Hematopoietic multipotent progenitor cell treated with erythropoietin and hydrocortisone succinate and interleukin-3 and kit ligand, for 8 days (in vitro differentiated cells): ENCODE measurements around the gene RPTOR.
A peak's percentile ranks its signal among the peaks of the same experiment; 100 is the strongest.
"Not testable (repeated sequence)": the region's sequence is repeated elsewhere in the genome, so short reads cannot be mapped to it uniquely, and the experiment has no call there.

Experiments used
- DNase-seq: peaks from one replicate; pipeline ENCODE4 v3.0.0-alpha.2; 2015

RPTOR gene

DNA sequence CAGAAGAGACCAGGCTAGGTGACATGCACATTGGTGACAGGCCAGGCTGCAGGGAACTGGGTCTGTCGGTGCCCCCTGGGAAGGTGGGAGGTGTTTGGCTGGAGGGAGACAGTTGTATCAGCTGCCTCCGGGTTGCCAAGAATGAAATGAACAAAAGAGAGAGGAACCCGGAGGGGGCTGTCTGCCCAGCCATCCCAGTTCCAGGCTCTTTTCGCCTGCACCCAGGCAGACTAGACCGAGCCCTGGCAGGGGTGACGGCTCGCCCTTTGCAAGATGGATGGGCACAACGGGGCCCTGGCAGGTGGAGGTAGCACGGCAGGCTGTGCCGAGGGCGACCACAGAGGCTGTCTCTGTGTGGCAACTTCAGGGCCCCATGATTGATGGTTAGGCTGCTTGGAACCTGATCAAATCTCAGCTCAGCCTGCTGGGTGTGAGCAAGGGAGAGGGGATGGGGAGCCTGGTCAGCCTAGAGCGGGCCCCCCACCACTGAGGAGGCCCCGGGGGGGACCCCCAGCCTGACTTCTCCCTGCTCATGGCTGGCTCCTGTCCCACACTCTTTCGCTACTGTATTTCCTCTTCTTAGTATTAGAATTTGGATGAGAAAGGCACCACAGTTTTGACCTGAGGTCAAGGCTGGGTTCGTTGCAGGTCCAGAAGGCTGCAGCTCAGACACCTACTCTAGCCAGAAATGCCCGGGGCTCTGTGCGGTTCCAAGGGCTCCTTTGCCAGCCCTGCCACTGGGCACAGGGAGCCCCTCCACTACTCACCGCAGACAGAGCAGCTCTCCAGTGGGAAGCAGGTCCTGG, 328.1 kb downstream of the RPTOR start:
- no peak for DNase-seq

DNA sequence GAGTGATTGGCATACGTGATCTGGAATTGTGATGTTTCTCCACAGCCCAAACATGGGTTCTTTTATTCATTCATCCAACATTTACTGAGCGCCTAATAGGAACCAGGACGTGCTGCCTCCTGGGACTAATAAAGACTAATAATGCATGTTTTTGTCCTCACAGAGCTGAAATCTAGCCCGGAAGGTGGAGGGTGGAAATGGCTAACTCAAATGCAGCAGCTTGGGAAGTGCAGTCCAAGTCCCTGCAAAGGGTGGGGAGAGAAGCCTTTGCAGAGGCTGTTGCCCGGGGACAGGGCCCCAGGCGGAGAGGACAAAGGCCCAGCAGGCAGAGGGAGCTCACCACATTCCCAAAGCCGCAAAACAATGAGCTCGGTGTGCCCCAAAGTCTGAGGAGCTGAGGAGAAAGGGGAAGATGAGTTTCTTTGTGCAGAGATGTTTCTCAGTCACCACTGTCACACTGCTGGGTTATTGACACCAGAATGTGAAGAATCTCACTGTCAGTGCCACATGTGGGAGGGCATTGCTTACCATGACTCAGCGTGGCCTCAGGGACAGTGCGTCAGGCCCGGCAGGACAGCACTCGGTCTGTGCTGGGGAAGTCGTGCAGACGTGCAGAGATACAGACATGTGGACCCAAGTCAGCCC, 328.8 kb downstream of the RPTOR start:
- peak; percentile 7 for DNase-seq

DNA sequence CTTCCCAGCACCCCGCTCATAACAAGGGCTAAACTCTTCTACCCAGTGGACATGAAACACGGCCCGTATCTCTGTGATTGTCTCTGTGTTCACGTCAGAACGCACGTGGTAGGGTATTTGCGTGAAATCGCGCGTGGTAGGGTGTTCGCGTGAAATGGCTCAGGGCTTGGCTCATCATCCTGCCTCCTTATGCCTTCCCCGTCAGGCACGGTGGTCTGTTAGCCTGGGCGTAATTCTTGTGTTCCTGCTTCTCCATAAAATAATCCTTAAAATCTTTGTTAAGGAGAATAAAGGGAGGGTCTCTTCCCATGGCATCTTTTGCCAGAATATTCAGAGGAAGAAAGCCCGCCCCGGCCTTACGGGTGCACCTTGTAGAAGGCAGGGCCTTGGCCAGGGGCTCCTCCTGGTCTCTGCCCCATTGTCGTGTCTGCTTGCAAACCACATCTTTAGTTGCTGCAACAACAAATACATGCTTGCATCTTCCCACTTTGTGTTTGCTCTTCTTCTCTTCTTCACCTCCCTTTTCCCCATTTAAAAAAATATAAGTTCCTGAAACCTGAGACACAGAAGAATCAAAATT, 330.3 kb downstream of the RPTOR start:
- no peak for DNase-seq

DNA sequence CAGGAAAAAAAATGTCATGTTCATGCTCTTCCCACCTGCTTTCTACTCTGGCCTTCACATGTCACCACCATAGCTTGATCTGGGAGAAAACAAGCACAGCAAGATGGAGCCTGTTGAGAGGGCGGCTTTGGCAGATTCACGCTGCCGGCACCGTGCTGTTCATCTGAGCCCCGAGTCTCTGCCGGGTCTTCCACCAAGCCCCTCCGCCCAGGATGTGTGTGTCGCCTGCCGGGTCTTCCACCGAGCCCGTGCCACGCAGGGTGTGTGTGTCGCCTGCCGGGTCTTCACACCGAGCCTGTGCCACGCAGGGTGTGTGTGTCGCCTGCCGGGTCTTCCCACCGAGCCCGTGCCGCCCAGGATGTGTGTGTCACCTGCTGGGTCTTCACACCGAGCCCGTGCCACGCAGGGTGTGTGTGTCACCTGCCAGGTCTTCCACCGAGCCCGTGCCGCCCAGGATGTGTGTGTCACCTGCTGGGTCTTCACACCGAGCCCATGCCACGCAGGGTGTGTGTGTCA, 330.9 kb downstream of the RPTOR start:
- DNase-seq: not testable (repeated sequence)

DNA sequence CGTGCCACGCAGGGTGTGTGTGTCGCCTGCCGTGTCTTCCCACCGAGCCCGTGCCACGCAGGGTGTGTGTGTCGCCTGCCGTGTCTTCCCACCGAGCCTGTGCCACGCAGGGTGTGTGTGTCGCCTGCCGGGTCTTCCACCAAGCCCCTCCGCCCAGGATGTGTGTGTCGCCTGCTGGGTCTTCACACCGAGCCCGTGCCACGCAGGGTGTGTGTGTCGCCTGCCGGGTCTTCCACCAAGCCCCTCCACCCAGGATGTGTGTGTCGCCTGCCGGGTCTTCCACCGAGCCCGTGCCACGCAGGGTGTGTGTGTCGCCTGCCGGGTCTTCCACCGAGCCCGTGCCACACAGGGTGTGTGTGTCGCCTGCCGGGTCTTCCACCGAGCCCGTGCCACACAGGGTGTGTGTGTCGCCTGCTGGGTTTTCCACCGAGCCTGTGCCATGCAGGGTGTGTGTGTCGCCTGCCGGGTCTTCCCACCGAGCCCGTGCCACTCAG, 331.9 kb downstream of the RPTOR start:
- DNase-seq: not testable (repeated sequence)

DNA sequence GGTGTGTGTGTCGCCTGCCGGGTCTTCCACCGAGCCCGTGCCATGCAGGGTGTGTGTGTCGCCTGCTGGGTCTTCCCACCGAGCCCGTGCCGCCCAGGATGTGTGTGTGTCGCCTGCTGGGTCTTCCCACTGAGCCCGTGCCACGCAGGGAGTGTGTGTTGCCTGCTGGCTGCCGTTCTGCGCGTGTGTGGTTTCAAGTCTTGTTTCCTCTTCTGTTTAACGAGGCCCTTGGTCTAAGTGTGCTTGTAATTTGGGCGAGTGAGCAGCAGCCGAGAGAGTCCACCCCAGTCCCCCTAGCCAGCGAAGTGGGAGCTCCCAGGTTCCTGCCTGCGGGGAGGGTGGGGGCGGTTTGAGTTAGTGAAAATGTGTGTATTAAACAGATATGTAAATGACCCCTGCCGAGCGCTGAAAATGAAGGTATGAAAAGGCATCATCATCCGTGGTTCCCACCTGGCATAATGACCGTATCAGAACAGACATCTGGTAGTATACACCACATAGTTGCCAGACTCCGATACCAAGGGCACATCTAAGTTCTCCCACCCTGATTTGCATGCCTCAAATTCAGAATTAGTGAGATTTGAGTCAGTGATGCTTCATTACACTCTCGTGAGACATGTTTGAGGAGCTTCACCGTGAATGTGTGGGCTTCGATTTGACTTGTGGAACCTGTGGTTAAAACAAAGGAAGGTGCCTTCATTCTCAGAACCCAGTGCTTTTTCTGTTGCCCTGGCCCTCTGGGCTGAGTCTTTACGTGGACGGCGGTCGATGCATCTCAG, 332.5 kb downstream of the RPTOR start:
- DNase-seq: no peak

DNA sequence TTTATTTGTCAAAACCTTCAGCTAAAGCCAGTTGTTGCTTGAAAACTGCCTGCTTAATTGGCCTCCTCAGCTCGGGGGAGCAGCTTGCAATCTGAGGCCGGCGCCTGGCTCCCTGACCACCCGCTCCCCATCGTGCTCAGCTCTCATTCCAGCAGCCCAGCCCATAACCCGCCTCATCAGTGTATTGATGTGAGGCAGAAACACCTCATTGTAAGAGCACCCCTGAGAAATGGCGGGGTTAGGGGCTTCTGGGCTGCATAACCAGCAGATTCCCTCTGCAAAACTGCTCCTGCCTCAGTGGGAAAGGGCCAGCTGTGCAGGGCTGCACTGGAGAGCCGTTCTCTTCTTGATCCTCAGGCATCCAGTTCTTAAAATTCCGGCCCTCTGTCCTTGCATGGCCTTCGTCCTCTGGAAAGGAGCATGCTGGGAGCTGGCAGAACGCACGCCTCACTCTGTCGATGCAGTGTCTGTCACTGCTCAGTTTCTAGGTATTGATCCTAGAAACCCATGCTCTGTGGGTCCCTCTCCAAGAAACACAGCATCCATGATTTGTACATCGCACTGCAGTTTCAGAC, 333.2 kb downstream of the RPTOR start:
- DNase-seq: no peak

DNA sequence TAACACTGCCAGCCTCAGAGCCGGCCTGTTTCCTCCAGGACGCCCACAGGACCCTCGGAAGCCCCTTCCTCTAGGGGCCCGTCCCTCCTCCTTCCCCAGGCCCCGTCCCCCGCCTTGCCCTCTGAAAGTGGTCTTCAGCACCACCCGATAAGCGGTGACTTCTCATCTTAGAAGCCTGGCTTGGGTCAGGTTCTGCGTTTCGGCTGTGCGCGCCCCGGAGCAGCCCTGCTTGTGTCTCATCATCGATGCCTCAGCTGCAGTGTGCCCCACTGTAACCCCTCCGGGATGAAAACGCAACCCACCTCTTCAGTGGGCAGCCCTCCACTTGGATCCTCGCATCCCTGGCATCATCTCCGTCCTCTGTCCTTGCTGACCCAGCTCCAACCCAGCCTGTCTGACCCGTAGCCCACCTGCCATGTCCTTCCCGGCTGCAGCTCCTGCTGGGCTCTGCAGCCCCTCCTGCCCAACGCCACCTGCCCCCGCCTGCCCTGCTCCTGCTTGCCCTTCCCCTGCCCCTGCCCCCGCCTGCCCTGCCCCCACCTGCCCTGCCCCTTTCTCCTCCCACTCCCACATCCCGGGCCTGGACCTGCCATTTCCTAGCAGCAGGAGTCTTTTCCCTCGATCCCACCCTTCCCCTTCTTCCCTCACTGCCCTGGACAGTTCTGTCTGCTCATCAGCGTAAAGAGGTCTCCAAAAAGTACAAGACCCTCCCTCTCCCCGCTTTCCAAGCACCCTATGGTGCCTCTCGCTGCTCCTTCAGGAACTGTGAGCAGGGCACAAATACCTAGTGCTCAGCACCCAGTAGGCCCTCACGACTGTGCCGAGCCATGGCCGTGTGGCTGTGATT, 334.5 kb downstream of the RPTOR start:
- no peak for DNase-seq

DNA sequence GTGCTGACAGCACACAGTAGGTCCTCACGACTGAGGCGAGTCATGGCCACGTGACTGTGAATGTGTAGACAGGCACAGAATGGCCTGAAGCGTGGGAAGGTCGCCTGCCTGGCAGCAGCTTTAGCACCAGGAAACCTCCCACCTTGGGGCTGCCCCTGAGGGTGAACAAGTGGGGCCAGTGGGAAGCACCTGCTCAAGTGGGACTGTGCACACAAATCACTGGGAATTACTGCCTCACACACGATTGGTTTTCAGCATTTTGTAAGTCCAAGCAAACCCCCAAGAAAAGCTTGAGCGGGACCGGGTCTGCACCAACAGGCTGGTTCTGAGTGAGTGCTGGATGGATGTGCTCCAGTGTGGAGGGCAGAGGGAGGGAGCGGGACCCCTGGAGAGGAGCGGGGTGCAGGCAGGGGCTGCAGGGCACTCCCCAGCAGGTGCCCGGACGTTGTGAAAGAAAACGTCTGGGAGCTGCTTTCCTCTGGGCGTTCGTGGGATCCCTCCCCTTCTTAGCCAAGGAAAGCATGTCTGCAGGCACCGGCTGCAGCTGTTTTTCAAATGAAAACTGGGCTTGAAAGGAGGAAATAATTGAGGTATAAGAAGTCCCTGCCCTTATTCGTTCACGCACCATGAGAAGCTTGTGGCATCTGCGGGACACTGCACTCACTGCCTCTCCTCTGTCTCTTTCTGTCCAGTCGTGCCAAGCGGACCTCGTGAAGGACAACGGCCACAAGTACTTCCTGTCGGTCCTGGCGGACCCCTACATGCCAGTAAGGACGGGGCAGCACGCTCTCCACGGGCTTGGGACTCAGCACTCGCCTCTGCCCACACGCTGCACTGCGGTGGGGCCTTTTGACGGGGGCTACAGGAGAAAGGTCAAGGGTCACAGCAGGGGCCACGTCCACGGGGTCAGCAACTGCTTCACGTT, 335.3 kb downstream of the RPTOR start:
- no peak for DNase-seq

DNA sequence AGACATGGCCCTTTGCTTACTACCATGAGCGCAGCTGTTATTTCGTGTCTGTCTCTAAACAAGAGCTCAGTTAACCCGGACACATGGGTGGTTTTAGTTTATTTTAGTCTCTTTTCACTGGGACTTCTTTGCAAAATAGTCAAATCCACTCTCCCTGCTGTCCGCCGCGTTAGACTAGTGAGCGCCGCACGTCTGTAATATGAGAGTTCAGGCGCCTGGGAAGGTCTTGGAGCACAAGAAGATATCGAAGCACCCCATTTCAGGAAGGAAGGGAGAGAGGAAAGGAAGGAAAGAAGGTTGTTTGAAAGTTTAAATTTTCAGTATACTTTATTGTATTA, 336.0 kb downstream of the RPTOR start:
- no peak for DNase-seq

DNA sequence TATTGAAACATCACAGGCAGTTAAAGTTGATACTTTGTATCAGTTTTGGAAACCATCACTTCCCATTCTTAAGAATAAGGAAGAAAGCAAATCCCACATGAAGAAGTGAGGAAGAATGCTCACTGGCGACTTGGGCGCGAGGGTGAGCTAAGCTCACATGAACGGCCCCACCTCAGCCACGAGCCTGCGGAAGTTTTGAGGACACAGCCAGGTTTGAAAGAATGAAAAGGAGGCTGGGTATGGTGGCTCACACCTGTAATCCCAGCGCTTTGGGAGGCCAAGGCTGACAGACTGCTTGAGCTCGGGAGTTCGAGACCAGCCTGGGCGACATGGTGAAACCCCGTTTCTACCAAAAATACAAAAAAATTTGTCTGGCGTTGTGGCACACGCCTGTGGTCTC, 336.7 kb downstream of the RPTOR start:
- DNase-seq: no peak

DNA sequence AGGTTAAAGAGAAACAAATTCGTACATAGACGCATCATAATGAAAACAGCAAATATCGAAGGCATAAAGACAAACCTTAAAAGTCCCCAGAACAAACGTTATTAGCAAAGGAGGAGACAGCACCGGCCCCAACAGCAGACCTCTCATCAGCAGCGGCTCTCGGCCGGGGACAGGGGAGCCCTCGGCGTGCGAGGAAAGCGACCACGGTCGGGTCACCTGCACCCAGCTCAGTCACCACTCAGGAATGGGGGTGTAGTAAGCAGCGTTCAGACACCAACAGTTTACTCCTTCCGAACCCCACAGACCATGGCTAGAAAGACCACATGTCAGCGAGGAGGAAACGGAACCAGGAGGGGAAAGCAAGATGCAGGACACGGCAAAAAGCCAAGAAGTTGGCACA, 337.7 kb downstream of the RPTOR start:
- DNase-seq: no peak

DNA sequence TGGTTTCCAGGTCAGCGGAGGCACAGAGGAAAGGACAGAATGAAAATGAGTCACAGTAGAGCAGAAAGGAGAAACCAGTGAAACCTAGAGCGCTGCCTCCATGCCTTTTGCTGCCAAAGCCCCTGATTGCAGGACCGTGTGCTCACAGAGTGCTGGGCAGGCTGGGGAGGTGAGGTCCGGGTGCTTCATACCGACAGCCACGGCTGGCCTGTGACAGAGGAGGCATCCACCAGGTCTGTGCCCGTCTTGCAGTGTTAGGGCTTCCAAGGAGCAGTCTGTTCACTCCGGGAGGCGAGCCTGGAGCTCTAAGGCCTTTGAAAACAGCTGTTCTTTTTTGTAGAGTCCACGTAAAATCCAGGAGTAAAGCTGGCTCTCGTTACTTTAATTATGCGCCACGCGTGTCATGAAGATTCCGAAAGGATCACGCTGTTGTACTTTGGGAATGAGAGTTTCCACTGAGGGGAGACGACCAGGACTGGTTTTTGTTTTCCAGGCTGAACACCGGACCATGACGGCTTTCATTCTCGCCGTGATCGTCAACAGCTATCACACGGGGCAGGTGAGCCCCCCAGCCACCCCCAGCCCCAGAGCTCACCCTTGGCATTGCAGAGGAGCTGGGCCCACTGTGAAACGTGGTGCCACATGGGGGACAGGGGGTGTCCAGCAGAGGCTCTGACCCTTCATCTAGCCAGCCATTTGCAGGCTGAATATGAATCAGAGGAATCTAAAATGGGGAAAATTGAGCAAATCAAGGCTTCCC, 338.5 kb downstream of the RPTOR start:
- no peak for DNase-seq

DNA sequence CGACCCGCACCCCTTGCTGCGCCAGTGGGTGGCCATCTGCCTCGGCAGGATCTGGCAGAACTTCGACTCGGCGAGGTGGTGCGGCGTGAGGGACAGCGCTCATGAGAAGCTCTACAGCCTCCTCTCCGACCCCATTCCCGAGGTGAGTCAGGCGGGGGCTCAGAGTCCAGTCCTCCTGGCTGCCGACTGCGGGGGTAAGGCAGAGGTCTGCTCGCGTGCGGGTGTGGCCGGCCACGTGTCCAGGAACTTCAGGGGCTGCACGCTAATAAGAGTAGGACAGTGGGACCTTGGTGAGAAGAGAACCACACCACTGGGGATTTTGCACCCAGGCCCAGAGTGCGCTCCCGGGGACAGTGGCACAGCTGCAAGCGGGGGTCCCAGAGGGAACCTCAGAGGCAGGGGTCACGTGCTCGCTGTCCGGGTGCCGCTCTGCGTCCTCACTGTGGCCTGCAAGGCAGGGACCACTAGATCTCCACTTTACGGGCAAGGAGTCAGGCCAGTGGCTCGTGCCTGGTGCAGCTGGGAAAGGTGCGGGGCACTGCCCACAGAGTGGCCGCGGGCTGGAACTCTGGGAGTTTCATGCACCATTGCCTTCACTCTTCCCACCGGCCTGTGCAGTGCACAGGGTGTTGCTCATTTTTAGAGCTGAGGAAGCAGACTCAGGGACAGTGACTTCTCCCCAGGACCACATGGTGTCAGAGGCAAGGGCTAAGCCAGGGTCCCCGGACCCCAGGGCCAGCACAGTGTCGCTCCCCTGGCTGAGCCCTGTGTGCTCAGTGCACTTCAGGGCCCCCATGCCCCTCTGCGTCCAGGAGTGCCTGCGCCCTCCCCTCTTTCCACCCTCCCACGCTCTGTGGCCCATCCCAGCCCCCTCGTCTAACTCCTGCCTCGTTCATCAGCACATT, 339.4 kb downstream of the RPTOR start:
- DNase-seq: no peak

DNA sequence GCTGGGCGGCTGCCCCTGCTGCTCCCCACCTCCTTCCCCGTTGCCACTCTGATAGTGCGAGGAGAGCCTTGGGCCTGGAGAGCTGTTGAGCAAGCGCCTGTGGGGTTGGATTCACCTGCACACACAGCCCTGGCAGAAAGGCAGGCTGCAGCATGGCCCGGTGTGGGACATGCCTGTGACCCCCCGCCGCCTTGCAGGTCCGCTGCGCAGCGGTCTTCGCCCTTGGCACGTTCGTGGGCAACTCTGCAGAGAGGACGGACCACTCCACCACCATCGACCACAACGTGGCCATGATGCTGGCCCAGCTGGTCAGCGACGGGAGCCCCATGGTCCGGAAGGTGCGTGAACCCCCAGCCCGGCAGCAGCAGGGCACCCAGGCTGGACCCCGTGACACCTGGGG, 340.2 kb downstream of the RPTOR start:
- DNase-seq: no peak

DNA sequence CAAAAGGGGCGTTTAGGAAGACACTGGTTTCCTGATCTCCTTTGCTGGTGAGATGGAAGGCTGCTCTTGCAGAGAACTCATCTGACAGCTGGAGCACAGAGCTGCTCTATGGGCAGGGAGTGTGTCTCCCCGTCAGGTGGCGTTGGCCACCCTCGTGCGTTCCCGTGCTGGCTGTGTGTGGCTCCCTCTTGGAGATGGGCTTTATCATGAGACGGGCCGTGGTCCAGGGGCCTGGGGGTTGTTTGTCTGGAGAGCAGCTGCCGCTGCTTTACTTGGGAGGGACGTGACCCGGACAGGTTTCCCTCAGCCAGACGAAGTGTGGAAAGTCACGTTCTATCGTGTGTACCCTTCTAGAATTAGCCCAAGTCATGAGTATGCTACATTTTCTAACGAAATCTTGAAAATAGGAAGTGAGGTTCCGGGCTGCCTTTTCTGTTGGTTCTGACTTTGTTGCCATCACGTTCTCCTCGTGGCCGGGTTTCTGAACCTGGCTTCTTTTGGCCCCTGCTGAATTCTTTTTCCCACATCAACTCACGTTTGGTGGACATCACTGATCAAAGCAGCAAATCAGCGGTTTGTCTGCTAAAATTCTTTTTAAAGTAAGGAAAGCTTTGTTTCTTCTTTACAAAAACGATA, 341.4 kb downstream of the RPTOR start:
- no peak for DNase-seq

DNA sequence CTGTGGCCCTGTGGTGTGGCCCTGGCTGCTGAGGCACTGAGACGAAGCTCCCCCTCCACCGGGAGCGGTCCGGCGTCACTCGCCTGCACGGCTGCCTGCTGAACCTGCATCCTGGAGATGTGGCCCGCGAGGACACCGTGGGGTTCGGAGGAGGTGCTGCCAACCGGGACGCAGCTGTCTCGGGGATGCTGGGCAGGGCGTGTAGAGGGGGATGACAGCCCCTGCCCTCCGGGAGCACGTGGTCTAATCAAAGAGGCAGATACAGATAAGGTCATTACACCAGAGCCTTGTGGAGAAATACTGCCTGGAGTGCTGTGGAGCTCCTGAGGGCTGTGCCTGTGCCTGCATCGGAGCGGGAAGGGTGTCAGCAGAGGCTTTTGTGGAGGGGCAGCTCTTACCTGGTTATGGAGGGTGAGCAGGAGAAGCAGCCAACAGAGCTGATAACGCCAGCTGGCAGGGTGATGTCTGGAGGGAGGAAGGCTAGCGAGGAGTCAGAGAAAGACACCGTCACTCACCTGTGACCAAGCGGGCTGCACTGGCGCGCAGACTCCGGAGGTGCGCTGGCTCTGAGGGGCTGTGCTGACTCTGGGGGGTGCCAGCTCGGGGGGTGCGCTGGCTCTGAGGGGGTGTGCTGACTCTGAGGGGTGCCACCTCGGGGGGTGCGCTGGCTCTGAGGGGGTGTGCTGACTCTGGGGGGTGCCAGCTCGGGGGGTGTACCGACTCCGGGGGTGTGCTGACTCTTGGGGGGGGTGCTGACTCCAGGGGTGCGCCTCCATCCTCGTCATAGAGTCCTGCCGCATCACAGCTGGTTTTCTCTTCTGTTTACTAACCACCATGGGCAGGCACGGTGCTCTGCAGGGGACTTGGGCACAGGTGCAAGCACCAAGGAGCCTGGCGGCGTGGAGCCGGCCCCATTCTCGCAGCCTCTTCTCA, 342.3 kb downstream of the RPTOR start:
- DNase-seq: no peak
